Measurements from ENCODE around the gene SPPL3.
"Not testable (repeated sequence)": the region's sequence is repeated elsewhere in the genome, so short reads cannot be mapped to it uniquely, and the experiment has no call there.

The SPPL3 gene

GRCh38 chr12:120904197-120904773 lies at the start of gene SPPL3:
Gene SPPL3, minus strand, starts transcription at chr12:120904358. Its CDS starts 491 bp downstream, at chr12:120903867.
- DNase-seq, result peak; percentile 80

GRCh38 chr12:120950807-120951206 lies 46.6 kb upstream of the SPPL3 start:
- DNase-seq, result no peak

DNA sequence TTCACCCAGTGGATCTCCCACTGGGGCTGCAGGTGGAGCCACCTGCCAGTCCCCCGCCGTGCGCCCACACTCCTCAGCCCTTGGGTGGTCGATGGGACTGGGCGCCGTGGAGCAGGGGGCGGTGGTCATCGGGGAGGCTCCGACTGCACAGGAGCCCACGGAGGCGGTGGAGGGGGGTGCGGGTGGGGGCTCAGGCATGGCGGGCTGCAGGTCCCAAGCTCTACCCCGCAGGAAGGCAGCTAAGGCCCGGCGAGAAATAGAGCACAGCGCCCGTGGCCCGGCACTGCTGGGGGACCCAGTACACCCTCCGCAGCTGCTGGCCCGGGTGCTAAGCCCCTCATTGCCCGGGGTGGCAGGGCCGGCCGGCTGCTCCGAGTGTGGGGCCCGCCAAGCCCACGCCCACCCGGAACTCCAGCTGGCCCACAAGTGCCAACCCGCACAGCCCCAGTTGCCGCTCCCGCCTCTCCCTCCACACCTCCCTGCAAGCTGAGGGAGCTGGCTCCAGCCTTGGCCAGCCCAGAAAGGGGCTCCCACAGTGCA lies 46.2 kb upstream of the SPPL3 start:
- not testable (repeated sequence) for DNase-seq

DNA sequence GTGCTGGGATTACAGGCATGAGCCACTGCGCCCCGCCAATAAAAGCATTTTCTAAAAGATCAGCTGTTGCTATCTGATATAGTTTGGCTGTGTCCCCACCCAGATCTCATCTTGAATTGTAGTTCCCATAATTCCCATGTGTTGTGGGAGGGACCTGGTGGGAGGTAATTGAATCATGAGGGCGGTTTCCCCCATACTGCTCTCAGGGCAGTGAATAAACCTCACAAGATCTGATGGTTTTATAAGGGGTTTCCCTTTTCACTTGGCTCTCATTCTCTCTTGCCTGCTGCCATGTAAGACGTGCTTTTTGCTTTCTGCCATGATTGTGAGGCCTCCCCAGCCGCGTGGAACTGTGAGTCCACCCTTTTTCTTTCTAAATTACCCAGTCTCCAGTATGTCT lies 41.4 kb upstream of the SPPL3 start:
- DNase-seq, result not testable (repeated sequence)

DNA sequence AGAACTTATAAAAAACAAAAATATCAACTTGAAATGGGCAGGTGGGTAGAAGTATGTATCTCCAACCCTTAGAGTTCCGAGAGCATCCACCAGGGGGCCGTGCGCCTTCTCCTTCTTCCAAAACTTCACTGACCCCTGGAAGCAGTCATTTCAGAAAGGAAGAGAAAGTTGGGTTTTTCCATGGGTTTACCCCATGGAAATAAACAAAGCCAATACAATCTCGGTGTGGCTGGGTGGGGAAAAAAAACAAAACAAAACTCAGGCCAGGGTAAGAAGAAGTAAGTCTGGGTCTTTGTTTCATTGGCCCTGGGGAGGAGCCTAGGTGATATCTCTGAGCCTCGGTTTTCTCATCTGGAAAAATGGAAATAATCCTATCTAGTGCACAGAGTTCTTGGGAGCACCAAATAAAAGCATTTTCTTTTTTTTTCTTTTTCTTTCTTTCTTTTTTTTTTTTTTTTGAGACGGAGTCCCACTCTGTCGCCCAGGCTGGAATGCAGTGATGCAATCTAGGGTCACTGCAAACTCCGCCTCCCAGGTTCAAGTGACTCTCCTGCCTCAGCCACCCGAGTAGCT lies 40.6 kb upstream of the SPPL3 start:
- DNase-seq, result peak; percentile 44

GRCh38 chr12:120943482-120943881 lies 39.3 kb upstream of the SPPL3 start:
- DNase-seq, result peak; percentile 26

- peak; percentile 52 for DNase-seq
Measured at GRCh38 chr12:120941846-120942405, 37.8 kb upstream of the SPPL3 start.

DNA sequence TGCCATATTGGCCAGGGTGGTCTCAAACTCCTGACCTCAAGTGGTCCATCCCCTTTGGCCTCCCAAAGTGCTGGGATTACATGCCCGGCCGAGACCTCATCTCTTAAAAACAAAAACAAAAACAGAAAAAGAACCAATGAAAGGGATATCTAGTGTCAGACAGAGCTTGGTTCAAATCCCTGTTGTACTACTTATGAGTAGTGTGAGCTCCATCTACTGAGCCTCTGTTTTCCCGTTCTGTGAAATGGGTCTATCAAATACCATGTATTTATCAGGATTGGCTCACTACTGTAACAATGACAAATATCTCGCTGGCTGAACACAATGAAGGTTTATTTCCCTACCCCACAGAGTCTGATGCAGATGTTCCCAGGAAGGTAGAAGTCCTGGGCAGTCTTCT lies 37.3 kb upstream of the SPPL3 start:
- DNase-seq, result no peak

- peak; percentile 69 for DNase-seq
Measured at GRCh38 chr12:120940799-120941198, 36.6 kb upstream of the SPPL3 start.

GRCh38 chr12:120940006-120940405 lies 35.8 kb upstream of the SPPL3 start:
- peak; percentile 72 for DNase-seq

DNA sequence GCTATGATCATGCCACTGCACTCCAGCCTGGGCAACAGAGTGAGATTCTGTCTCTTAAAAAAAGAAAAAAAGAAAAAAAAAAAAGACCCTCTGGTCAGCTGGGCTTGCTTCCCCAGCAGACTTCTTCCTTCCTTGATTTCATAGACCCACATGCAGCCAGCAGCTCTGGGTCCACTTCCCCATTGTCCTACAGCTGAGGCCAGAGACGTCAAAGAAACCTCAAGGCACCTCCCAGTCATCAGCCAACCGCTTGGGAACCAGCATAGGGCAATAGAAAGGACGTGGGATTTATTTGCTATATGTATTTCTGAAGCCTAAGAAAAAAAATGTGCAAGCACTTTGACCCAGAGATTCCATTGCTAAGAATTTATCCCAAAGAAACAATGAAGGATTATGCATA lies 35.4 kb upstream of the SPPL3 start:
- peak; percentile 93 for DNase-seq

DNA sequence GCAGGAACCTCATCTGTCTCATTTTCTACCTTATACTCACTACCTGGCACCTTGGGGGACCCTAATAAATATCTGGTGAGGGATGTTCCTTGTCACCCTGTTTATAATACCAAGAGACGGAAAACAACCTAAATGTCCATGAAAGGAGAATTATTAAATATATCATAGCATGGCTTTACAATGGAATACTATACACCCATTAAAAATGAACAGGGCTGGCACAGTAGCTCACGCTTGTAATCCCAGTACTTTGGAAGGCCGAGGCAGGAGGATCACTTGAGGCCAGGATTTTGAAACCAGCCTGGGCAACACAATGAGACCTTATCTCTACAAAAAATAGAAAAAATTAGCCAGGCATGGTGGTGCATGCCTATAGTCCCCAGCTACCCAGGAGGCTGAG lies 34.3 kb upstream of the SPPL3 start:
- DNase-seq, result no peak

- DNase-seq, result peak; percentile 74
Measured at GRCh38 chr12:120936197-120936596, 32.0 kb upstream of the SPPL3 start.

DNA sequence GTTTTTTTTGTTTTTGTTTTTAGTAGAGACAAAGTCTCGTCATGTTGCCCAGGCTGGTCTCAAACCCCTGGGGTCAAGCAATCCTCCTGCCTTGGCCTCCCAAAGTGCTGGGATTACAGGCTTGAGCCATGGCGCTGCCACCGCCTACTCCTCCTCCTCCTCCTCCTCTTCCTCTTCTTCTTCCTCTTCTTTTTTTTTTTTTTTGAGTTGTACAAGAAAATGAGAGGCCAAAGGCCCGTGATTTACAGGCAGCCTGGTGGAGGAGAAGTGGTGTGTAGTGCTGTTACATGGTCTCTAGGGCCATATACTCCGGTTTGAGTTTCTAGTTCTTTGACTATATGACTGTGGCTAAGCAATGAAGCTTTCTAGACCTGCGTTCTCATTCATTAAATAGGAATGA lies 29.6 kb upstream of the SPPL3 start:
- DNase-seq, result peak; percentile 61

DNA sequence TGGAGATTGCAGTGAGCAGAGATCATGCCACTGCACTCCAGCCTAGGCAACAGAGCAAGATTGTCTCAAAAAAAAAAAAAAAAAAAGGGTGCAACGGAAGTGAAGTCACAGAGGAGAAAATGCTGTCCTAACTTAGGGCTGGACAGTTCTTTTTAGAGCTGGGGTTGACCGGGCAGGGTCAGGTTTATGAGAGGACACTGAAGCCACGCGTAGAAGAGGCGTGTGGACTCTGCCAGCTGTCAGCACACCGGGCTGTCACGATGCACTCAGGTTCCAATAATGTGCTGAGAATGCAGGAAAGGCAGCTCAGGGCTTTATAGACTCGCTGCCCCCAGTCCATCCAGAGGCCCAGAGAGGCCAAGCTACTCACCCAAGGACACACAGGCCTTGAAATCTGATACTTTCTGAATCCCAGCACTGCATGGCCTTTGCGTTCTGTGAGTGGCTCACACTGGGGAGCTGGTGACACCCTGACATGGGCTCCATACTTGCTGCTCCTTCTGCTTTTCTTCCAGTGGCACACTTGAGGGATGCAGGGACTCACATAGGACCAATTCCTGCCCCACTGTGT lies 28.9 kb upstream of the SPPL3 start:
- DNase-seq, result no peak

DNA sequence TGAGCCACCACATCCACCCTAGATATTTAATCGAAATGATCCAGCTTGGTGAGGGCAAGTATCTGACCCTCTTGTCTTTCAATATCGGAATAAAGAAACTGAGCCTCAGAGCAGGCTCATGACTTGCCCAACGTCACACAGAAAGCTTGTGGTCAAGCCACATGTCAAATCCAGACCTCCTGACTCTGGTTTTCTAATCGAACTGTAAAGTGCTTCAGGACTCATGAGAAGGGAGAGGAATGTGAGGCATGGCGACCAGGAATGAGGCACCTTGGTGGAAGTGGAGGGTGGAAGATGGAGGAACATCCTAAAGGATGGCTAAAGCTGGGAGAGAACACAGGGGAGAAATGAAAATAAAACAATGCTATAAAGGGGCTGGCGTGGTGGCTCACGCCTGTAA lies 27.9 kb upstream of the SPPL3 start:
- DNase-seq, result no peak

GRCh38 chr12:120930032-120930431 lies 25.9 kb upstream of the SPPL3 start:
- no peak for DNase-seq

- DNase-seq, result no peak
Measured at GRCh38 chr12:120928864-120929652, 24.9 kb upstream of the SPPL3 start.

- no peak for DNase-seq
Measured at GRCh38 chr12:120925740-120926563, 21.8 kb upstream of the SPPL3 start.

GRCh38 chr12:120922279-120922678 lies 18.1 kb upstream of the SPPL3 start:
- no peak for DNase-seq

DNA sequence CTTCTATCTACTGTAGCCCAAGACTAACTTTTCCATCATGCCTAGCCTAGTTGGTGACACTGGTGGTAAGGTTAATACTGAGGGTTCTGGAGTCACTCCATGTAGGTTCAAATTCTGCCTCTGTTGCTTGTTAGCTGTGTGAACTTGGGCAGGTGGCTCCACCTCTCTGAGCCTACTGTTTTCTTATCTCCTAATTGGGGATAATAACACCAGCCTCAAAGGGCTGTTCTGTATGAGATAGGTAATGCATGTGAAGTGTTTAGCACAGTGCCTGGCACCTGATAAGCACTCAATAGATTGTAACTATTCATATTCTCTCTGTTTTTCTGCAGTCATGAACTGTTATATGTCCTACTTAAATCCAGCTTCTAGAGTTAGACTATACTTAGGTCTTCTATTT lies 17.5 kb upstream of the SPPL3 start:
- DNase-seq, result no peak

DNA sequence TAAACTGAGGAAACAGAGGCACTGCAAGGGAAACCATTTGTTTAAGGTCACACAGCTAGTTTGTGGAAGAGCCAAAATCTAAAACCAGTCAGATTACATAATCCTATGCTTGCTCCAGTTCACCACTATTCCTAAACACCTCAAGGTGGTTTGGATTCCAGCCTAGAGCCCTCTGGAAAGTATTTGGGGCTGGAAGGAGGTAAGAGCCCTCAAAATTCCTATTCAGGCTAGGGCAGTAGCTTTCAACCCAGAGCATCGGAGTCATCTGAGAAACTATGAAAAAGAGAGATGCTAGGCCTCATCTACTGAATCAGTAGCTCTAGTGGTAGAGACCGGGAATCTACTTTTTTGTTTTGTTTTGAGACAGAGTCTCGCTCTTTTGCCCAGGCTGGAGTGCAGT lies 16.0 kb upstream of the SPPL3 start:
- no peak for DNase-seq

Measured in MV-4-11 (cell line).